DND-41 (cell line): Measurements from ENCODE around the gene TMEM63C.
A peak's percentile ranks its signal among the peaks of the same experiment; 100 is the strongest.

Experiments used
- ATAC-seq: fragments of 200-7000 bp; cut with Tn5 transposase; 3 replicates; pipeline ENCODE4 v1.9.1; 2021; ENCODE audit warnings: low read depth; ENCODE audit not compliant: insufficient read depth
- DNase-seq: peaks from one replicate; pipeline ENCODE4 v3.0.0-alpha.2; 2020
- H2AFZ ChIP-seq: 2 replicates; pipeline ENCODE4 v1.6.0; 2012; ENCODE audit warnings: low read depth, low read length
- H3K27ac ChIP-seq: 2 replicates; pipeline ENCODE4 v1.5.1; 2012; ENCODE audit warnings: low read length, inconsistent platforms
- H3K27me3 ChIP-seq: fragments of 200-600 bp; sonication (generic); 2 replicates; pipeline ENCODE4 v1.6.0; 2012; ENCODE audit warnings: low read length, mild to moderate bottlenecking, inconsistent platforms; ENCODE audit not compliant: insufficient read depth, poor library complexity
- H3K36me3 ChIP-seq: 2 replicates; pipeline ENCODE4 v1.5.1; 2012; ENCODE audit warnings: low read length, inconsistent platforms; ENCODE audit not compliant: insufficient read depth
- H3K4me1 ChIP-seq: 2 replicates; pipeline ENCODE4 v1.5.1; 2012; ENCODE audit warnings: mild to moderate bottlenecking, low read length; ENCODE audit not compliant: insufficient read depth
- H3K4me2 ChIP-seq: 2 replicates; pipeline ENCODE4 v1.6.0; 2012; ENCODE audit warnings: mild to moderate bottlenecking, moderate library complexity, low read length, inconsistent platforms; ENCODE audit not compliant: insufficient read depth
- H3K4me3 ChIP-seq, 2 experiments: fragments of 200-600 bp in 1 of 2; shearing (Covaris generic) in 1 of 2; 2 replicates each; pipeline ENCODE4 v1.5.1; 2012 to 2016; ENCODE audit warnings: inconsistent platforms in 2 of 2, low read length in 2 of 2, mild to moderate bottlenecking in 2 of 2, low read depth in 1 of 2, moderate library complexity in 1 of 2
- H3K79me2 ChIP-seq: 2 replicates; pipeline ENCODE4 v1.6.0; 2012; ENCODE audit warnings: low read length, inconsistent platforms; ENCODE audit not compliant: insufficient read depth
- H3K9ac ChIP-seq: 2 replicates; pipeline ENCODE4 v1.6.0; 2012; ENCODE audit warnings: low read depth, mild to moderate bottlenecking, inconsistent platforms, low read length, moderate library complexity
- H3K9me3 ChIP-seq: 2 replicates; pipeline ENCODE4 v1.5.1; 2012; ENCODE audit warnings: low read length, moderate library complexity, mild to moderate bottlenecking, inconsistent platforms; ENCODE audit not compliant: insufficient read depth, severe bottlenecking
- H4K20me1 ChIP-seq: 2 replicates; pipeline ENCODE4 v1.6.0; 2012; ENCODE audit warnings: low read length; ENCODE audit not compliant: insufficient read depth
- CTCF ChIP-seq: IDR thresholded peaks from 2 replicates; pipeline ENCODE4 v1.5.1; 2012; ENCODE audit warnings: borderline replicate concordance, low read length, moderate library complexity, mild to moderate bottlenecking; ENCODE audit not compliant: poor library complexity, severe bottlenecking; ENCODE audit errors: extremely low read depth
- EZH2 ChIP-seq: IDR thresholded peaks from 3 replicates; pipeline ENCODE4 v1.6.1; 2012; ENCODE audit warnings: borderline replicate concordance, low read depth, mild to moderate bottlenecking, moderate library complexity, low read length, inconsistent platforms; ENCODE audit not compliant: severe bottlenecking

TMEM63C gene

GRCh38 chr14:77271113-77271710 is 89.6 kb downstream of the TMEM63C start, which contains the start of gene NGB:
NGB (minus strand) TSS chr14:77271206; CDS start chr14:77270937, 269 bp downstream.
- Histone ChIP-seq H2AFZ (no peak within 1 kb of the TSS), H3K9me3 (no peaks in the 10 kb centered on the region), H3K27me3 (no peaks in the 10 kb centered on the region)

GRCh38 chr14:77272261-77272660 is 90.7 kb downstream of the TMEM63C start:
- Histone ChIP-seq H3K79me2 (no peaks in the 10 kb centered on the region), H4K20me1 (no peaks in the 10 kb centered on the region), H3K36me3 (peaks cover 4% of the 10 kb centered on the region; the same call in 1 of the 2 replicates), H3K9ac (no peak overlapping the region), H2AFZ (no peak overlapping the region), H3K27ac (no peak overlapping the region), H3K9me3 (no peaks in the 10 kb centered on the region), H3K4me1 (peaks cover 19% of the 10 kb centered on the region), H3K4me3 (no peak overlapping the region), H3K4me2 (no peak overlapping the region), H3K27me3 (no peaks in the 10 kb centered on the region)
- DNase-seq (no peak), ATAC-seq (no peak)
- TF ChIP-seq EZH2 (no peak), CTCF (no peak)

More at GRCh38 chr14:77271113-77271710, 89.6 kb downstream of the TMEM63C start, which contains the start of gene NGB:
- Histone ChIP-seq H3K36me3 (no peaks in the 10 kb centered on the region), H3K79me2 (no peaks in the 10 kb centered on the region), H3K4me3 (no peak within 1 kb of the TSS), H3K4me2 (peak within 1 kb of the TSS; percentile 26; the same call in 1 of the 2 replicates), H4K20me1 (no peaks in the 10 kb centered on the region), H3K4me1 (peaks cover 19% of the 10 kb centered on the region), H3K27ac (no peak within 1 kb of the TSS), H3K9ac (no peak within 1 kb of the TSS)
- ATAC-seq (no peak), DNase-seq (no peak)
- TF ChIP-seq CTCF (no peak), EZH2 (no peak)

- no peaks in the 10 kb centered on the region for H3K27me3 ChIP-seq
- no peak overlapping the region for H2AFZ ChIP-seq
- no peak overlapping the region for H3K27ac ChIP-seq
- H3K36me3 ChIP-seq, result peaks cover 15% of the 10 kb centered on the region
- no peaks in the 10 kb centered on the region for H4K20me1 ChIP-seq
- no peaks in the 10 kb centered on the region for H3K79me2 ChIP-seq
- no peak overlapping the region for H3K9ac ChIP-seq
- TF ChIP-seq EZH2, result no peak
- TF ChIP-seq CTCF, result no peak
- no peak overlapping the region for H3K4me2 ChIP-seq
- H3K4me1 ChIP-seq, result peaks cover 19% of the 10 kb centered on the region
- H3K9me3 ChIP-seq, result no peaks in the 10 kb centered on the region
- ATAC-seq (no peak), DNase-seq (no peak)
- no peak overlapping the region for H3K4me3 ChIP-seq
Measured at GRCh38 chr14:77273796-77274195, 92.2 kb downstream of the TMEM63C start.
